ENCODE measurements around the gene RTTN. TPM values are rescaled to one million over a fixed set of nuclear protein-coding genes. Genes with fewer than 3 reads are reported as not detected.

Gene RTTN
- total RNA-seq, 1 donor from 2014 or later, result 52.4 TPM

- H3K9me3 ChIP-seq (ENCODE audit: low read depth), result no peaks in the 10 kb centered on the region
- H3K4me1 ChIP-seq, result peaks cover 3% of the 10 kb centered on the region
- H3F3A ChIP-seq (ENCODE audit: low read depth), result no peaks in the 10 kb centered on the region
- no peaks in the 10 kb centered on the region for H3K27me3 ChIP-seq
- H3K36me3 Mint-ChIP-seq, result peaks cover 12% of the 10 kb centered on the region
- H3K9me3 Mint-ChIP-seq, result no peaks in the 10 kb centered on the region
- H3K4me3 ChIP-seq, result no peak overlapping the region
- H3K4me3 Mint-ChIP-seq, result no peak overlapping the region
- H3K79me2 ChIP-seq (ENCODE audit: low read depth), result no peaks in the 10 kb centered on the region
- no peak overlapping the region for H3K4me2 ChIP-seq
- no peak overlapping the region for H3K27ac ChIP-seq
- H3K4me1 Mint-ChIP-seq, result no peaks in the 10 kb centered on the region
- no peak for TF ChIP-seq EZH2 (IDR thresholded peaks at IDR 0.05)
- TF ChIP-seq, protein P1, sequence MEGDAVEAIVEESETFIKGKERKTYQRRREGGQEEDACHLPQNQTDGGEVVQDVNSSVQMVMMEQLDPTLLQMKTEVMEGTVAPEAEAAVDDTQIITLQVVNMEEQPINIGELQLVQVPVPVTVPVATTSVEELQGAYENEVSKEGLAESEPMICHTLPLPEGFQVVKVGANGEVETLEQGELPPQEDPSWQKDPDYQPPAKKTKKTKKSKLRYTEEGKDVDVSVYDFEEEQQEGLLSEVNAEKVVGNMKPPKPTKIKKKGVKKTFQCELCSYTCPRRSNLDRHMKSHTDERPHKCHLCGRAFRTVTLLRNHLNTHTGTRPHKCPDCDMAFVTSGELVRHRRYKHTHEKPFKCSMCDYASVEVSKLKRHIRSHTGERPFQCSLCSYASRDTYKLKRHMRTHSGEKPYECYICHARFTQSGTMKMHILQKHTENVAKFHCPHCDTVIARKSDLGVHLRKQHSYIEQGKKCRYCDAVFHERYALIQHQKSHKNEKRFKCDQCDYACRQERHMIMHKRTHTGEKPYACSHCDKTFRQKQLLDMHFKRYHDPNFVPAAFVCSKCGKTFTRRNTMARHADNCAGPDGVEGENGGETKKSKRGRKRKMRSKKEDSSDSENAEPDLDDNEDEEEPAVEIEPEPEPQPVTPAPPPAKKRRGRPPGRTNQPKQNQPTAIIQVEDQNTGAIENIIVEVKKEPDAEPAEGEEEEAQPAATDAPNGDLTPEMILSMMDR (IDR thresholded peaks at IDR 0.05), result no peak
- TF ChIP-seq EZH2phosphoT487 (IDR thresholded peaks at IDR 0.05), result no peak
- no peaks in the 10 kb centered on the region for H3K27me3 Mint-ChIP-seq (ENCODE audit: insufficient read depth, low read depth)
- H2AFZ ChIP-seq (replicated peaks), result no peak overlapping the region
- H3K9ac ChIP-seq, result no peak overlapping the region
- no peaks in the 10 kb centered on the region for H4K20me1 ChIP-seq (ENCODE audit: low read depth)
- H3K27ac Mint-ChIP-seq, result no peak overlapping the region
- H3K36me3 ChIP-seq, result no peaks in the 10 kb centered on the region
- DNase-seq (ENCODE audit: low spot score), result no peak
These were observed 157.4 kb downstream of the RTTN start for GRCh38 chr18:70047931-70048603.

DNA sequence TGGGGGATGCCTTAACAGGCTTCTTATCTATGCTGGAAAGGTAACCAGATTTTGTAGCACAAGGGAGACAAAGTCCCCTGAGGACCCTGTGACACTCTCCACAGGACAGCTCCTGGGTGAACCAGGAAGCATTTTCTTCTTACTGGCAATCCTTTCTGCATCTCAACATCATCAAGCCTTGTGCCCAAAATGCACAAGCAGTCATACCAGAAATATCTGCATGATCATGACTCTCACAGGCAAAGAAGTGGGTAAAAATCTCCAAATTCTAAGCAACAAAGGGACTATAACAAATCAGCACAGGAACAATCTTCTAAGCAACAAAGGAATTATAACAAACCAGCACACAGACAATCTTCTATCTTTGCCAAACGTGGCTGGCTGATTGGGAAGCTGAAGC, 158.7 kb downstream of the RTTN start:
- Histone ChIP-seq H3K4me3 (no peak overlapping the region), H3K4me1 (peaks cover 3% of the 10 kb centered on the region), H3K79me2 (ENCODE audit: low read depth) (no peaks in the 10 kb centered on the region), H3K27me3 (no peaks in the 10 kb centered on the region), H3K9ac (no peak overlapping the region), H3K36me3 (no peaks in the 10 kb centered on the region), H3K27ac (no peak overlapping the region), H2AFZ (replicated peaks) (no peak overlapping the region), H3K4me2 (no peak overlapping the region), H4K20me1 (ENCODE audit: low read depth) (no peaks in the 10 kb centered on the region), H3K9me3 (ENCODE audit: low read depth) (no peaks in the 10 kb centered on the region), H3F3A (ENCODE audit: low read depth) (no peaks in the 10 kb centered on the region)
- TF ChIP-seq EZH2 (IDR thresholded peaks at IDR 0.05), result no peak
- TF ChIP-seq, protein P1 (IDR thresholded peaks at IDR 0.05), result no peak
- TF ChIP-seq EZH2phosphoT487 (IDR thresholded peaks at IDR 0.05), result no peak
- peaks cover 14% of the 10 kb centered on the region for H3K36me3 Mint-ChIP-seq
- no peak overlapping the region for H3K4me3 Mint-ChIP-seq
- DNase-seq (ENCODE audit: low spot score), result no peak
- H3K27me3 Mint-ChIP-seq (ENCODE audit: insufficient read depth, low read depth), result no peaks in the 10 kb centered on the region
- no peak overlapping the region for H3K27ac Mint-ChIP-seq
- H3K4me1 Mint-ChIP-seq, result no peaks in the 10 kb centered on the region
- no peaks in the 10 kb centered on the region for H3K9me3 Mint-ChIP-seq

DNA sequence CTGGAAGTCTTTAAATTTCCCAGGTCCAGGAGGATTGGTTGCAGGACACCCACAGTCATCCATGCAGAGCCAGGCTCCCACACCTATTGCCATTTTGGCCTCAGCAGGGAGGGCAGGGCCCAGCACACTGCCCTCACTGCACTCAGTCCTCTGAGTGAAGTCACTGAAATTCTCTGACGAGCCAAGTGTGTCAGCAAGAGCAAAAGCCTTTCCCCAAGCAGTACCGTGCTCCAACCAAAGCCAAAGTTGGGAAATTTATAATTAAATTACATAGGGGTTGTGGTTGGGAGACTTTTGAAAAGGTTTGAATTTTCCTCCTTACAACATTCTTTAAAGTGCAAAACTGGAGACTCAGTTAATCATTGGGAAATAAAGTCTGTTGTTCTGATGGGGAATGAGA, 159.3 kb downstream of the RTTN start:
- no peaks in the 10 kb centered on the region for H3K9me3 Mint-ChIP-seq
- Histone ChIP-seq H3K9me3 (ENCODE audit: low read depth) (no peaks in the 10 kb centered on the region), H3K4me3 (no peak overlapping the region), H3K79me2 (ENCODE audit: low read depth) (no peaks in the 10 kb centered on the region), H3K36me3 (no peaks in the 10 kb centered on the region), H3K9ac (no peak overlapping the region), H3K4me2 (no peak overlapping the region), H3K4me1 (peaks cover 3% of the 10 kb centered on the region), H3K27me3 (no peaks in the 10 kb centered on the region), H3F3A (ENCODE audit: low read depth) (no peaks in the 10 kb centered on the region), H3K27ac (no peak overlapping the region), H4K20me1 (ENCODE audit: low read depth) (no peaks in the 10 kb centered on the region), H2AFZ (replicated peaks) (no peak overlapping the region)
- peaks cover 15% of the 10 kb centered on the region for H3K36me3 Mint-ChIP-seq
- no peaks in the 10 kb centered on the region for H3K4me1 Mint-ChIP-seq
- no peak for DNase-seq (ENCODE audit: low spot score)
- H3K27ac Mint-ChIP-seq, result no peak overlapping the region
- H3K27me3 Mint-ChIP-seq (ENCODE audit: insufficient read depth, low read depth), result no peaks in the 10 kb centered on the region
- TF ChIP-seq EZH2 (IDR thresholded peaks at IDR 0.05), result no peak
- no peak overlapping the region for H3K4me3 Mint-ChIP-seq

GRCh38 chr18:70044632-70045031, 160.9 kb downstream of the RTTN start:
- Mint-ChIP-seq H3K27ac (no peak overlapping the region), H3K27me3 (ENCODE audit: insufficient read depth, low read depth) (no peaks in the 10 kb centered on the region), H3K4me1 (no peaks in the 10 kb centered on the region), H3K4me3 (no peak overlapping the region), H3K36me3 (peaks cover 9% of the 10 kb centered on the region), H3K9me3 (no peaks in the 10 kb centered on the region)
- H3K36me3 ChIP-seq, result no peaks in the 10 kb centered on the region
- H3F3A ChIP-seq (ENCODE audit: low read depth), result no peaks in the 10 kb centered on the region
- peaks cover 3% of the 10 kb centered on the region for H3K4me1 ChIP-seq
- no peak overlapping the region for H2AFZ ChIP-seq (replicated peaks)
- H4K20me1 ChIP-seq (ENCODE audit: low read depth), result no peaks in the 10 kb centered on the region
- TF ChIP-seq, protein P1 (IDR thresholded peaks at IDR 0.05), result no peak
- TF ChIP-seq EZH2phosphoT487 (IDR thresholded peaks at IDR 0.05), result no peak
- TF ChIP-seq EZH2 (IDR thresholded peaks at IDR 0.05), result no peak
- H3K79me2 ChIP-seq (ENCODE audit: low read depth), result no peaks in the 10 kb centered on the region
- no peak overlapping the region for H3K9ac ChIP-seq
- no peak overlapping the region for H3K4me2 ChIP-seq
- no peaks in the 10 kb centered on the region for H3K27me3 ChIP-seq
- H3K27ac ChIP-seq, result no peak overlapping the region
- DNase-seq (ENCODE audit: low spot score), result no peak
- no peak overlapping the region for H3K4me3 ChIP-seq
- no peaks in the 10 kb centered on the region for H3K9me3 ChIP-seq (ENCODE audit: low read depth)

All from neural progenitor cell (in vitro differentiated cells).